GM20000 (cell line): ENCODE data around the gene ADGRB3.

ENCODE experiments used
- DNase-seq: peaks from one replicate; pipeline ENCODE4 v3.0.0; 2012; ENCODE audit warnings: low spot score
- TF ChIP-seq, protein P1 (sequence below): IDR thresholded peaks from 2 replicates; pipeline ENCODE4 v1.5.1; 2012; ENCODE audit warnings: mild to moderate bottlenecking, control low read depth; ENCODE audit errors: extremely low read depth, missing control alignments

The ADGRB3 gene

DNA sequence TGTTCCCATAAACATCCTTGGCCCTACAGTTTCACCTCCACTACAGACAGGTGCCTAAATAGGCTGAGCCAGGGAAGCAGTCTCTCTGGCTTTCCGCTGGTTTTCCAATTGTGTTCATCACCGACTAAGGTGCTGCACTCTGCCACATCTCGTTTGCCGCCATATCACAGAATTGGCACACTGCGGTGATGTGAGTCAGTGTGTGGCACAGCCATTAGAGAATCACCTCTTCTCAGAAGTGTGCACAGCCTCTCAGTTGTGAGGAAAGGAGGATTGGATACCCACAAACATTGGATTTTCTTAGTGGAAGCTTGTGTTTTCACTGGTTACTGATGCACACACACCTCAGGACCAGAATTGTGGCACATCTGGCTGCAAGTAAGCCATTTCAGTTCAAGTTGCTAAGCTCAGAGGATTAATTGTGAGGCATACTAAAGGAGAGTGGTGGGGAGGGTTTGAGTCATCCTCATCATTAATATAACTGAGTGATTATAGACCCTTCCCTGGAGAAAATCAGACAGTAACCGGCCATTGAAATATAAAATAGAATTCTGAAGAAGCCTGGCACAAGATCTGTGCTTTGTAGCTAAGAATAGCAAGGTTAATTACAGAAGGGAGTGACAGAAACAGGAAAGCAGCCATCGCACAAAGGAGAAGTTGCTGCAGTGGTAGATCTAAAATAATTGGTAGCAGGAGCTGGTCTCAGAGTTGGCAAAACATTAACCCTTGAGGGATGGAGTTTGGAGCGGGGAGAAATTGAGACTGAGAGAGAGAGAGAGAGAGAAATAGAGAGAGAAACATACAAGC lies 654.8 kb downstream of the ADGRB3 start:
- TF ChIP-seq, protein P1, sequence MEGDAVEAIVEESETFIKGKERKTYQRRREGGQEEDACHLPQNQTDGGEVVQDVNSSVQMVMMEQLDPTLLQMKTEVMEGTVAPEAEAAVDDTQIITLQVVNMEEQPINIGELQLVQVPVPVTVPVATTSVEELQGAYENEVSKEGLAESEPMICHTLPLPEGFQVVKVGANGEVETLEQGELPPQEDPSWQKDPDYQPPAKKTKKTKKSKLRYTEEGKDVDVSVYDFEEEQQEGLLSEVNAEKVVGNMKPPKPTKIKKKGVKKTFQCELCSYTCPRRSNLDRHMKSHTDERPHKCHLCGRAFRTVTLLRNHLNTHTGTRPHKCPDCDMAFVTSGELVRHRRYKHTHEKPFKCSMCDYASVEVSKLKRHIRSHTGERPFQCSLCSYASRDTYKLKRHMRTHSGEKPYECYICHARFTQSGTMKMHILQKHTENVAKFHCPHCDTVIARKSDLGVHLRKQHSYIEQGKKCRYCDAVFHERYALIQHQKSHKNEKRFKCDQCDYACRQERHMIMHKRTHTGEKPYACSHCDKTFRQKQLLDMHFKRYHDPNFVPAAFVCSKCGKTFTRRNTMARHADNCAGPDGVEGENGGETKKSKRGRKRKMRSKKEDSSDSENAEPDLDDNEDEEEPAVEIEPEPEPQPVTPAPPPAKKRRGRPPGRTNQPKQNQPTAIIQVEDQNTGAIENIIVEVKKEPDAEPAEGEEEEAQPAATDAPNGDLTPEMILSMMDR = no peak
- DNase-seq = no peak

DNA sequence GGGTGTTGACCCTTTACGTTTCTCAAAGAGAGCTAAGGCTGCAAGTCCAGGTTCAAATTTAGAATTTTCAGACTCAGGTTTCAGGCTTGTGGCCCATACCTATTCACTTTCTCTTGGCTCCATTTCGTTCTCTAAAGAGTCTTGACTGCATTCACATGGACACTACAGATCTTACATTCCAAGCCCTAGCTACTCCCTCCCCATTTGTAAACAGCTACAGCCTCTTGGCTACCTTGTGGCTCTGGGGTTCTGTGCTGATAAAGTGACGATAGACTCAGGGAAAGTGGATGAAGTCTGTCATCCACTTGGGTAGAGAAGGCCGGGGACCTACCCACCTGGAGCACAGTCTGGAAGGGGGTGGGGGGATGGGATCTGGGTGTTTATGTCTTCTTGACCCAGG lies 658.4 kb downstream of the ADGRB3 start:
- TF ChIP-seq, protein P1 = no peak
- no peak for DNase-seq

DNA sequence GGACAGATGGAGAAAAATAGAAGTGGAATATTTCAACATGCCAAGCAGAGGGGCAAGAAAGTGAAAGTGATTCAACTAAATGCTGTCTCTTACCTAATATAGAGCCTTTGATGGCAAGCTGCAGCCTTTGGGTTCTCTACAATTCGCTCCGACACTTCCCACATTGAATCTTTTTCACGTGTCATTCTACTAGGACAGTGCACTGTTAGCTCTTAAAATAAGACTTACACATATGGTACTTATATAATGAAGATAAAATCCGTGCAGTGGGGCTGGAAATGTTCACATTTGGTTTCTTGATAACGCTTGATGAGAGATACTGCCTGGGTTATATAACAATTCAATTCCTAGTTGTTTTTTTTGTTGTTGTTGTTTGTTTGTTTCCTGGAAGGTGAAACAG lies 659.3 kb downstream of the ADGRB3 start:
- no peak for DNase-seq
- TF ChIP-seq, protein P1 = no peak

DNA sequence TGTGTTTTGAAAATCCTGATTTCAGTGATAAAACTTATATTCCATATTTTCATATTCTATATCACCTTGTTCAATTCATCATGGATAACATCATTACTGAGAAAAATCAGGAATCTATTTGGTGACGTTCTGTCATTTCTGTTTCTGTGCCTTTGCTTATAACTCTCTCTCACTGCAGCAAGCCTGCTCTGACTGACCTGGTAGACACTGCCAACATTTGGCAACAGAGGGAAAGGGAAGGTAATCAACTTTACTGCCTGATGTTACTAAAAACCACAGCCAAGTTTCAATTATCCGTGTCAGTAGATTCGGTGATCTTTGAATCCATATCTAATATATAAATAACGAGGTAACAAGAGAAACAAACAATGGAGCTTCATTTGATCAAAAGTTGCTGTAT lies 659.8 kb downstream of the ADGRB3 start:
- no peak for DNase-seq
- TF ChIP-seq, protein P1 = no peak

DNA sequence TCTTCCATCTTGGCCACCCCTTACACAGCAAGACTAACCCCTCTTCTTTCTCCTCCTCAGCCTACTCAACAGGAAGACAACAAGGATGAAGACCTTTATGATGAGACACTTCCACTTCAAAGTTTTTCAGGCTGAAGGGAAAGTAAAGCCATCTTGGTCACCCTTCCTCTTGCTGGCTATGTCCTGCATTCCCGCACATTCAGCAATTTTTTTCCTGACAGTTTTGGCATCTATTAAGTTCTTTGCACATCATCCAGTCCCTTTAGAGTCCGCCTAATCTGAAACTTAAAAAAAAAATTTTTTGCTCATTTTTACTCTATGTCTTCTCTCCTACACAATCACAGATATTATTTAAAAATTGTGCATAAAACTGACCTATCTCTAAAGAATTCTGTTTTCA lies 668.3 kb downstream of the ADGRB3 start:
- DNase-seq = no peak
- TF ChIP-seq, protein P1 = no peak

DNA sequence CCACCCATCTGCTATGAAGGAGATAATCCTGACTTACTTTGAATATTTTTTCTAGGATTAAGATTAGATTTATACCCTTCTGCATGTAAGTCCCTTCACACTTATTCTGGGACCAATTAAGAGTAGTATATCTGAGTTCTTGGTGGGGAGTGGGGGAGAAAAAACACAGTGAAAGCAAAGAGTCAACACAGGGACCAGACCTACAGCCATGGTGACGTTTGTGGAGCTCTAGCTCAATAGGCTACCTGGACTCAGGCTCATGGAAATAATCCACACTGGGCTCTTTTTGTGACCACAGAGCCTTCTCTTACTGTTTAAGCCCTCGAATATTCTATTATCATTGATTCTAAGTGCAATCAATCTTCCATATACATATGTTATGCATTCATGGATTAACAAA lies 670.4 kb downstream of the ADGRB3 start:
- no peak for DNase-seq

DNA sequence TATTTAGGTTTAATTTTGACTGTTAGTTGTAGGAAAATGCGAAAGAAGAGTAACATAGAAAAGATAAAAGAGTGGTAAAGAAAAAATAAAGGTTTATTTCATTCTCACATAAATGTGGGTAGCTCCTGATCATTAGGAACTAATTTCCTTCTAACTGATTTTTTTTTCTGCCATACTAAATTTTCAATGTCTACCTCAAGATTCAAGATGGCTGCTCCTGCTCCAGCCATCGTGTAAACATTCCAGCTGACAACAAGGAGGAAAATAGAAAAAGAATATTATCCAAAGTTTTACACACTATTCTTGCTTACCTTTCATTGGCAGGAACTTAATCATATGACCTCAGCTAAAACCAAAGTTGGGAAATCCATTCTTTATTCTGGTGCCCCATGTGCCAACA lies 673.5 kb downstream of the ADGRB3 start:
- TF ChIP-seq, protein P1 = no peak
- no peak for DNase-seq

More for the DNA sequence above, 670.4 kb downstream of the ADGRB3 start:
- TF ChIP-seq, protein P1 = no peak
